GM19463 (cell line): ENCODE measurements around the gene SLC16A13.

ENCODE experiments used
- ATAC-seq: cut with Tn5 transposase; IDR thresholded peaks from one replicate; pipeline ENCODE4 v1.9.1; 2021; ENCODE audit warnings: mild to moderate bottlenecking, moderate library complexity; ENCODE audit not compliant: unreplicated experiment

SLC16A13 gene

DNA sequence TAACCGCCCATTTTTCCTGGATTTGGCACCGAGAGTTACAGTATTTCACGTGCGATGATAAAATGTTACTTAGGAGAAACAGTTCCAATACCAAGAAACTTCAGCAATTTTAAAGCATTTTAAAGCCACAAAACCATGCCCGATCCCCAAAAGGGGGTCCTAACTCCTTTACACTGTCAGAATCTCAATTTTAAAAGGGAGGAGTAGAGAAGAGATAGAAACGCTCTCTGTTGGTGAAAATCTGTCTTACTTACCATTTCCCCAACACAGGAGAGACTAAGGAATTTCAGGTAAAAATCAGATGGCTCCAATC lies 23.9 kb upstream of the SLC16A13 start:
- ATAC-seq, result no peak

DNA sequence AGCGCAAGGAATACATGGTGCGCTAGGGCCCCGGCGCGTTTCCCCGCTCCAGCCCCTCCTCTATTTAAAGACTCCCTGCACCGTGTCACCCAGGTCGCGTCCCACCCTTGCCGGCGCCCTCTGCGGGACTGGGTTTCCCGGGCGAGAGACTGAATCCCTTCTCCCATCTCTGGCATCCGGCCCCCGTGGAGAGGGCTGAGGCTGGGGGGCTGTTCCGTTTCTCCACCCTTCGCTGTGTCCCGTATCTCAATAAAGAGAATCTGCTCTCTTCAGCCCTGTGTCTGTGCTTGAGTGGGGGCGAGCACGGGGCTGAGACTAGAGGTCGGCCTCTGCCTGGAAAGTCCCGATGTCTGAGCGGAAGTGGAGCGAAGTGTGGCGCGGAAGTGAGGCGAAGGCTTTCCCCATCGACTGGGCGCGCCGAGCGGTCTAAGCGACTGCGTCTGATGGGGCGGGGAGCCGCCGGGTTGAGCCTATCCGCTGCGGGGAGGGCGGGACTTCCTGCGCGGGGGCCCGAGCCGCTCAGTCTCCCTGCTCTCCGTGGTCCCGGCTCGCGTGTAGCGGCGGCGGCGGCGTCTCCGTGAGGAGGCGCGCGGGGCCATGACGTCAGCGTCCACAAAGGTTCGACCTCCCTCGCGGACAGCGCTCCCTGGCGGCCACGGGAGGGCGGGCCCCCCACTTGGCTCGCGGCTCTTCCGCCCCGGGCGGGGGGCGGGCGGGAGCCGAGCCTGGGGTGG lies 21.4 kb upstream of the SLC16A13 start:
- ATAC-seq, result peak; percentile 85

DNA sequence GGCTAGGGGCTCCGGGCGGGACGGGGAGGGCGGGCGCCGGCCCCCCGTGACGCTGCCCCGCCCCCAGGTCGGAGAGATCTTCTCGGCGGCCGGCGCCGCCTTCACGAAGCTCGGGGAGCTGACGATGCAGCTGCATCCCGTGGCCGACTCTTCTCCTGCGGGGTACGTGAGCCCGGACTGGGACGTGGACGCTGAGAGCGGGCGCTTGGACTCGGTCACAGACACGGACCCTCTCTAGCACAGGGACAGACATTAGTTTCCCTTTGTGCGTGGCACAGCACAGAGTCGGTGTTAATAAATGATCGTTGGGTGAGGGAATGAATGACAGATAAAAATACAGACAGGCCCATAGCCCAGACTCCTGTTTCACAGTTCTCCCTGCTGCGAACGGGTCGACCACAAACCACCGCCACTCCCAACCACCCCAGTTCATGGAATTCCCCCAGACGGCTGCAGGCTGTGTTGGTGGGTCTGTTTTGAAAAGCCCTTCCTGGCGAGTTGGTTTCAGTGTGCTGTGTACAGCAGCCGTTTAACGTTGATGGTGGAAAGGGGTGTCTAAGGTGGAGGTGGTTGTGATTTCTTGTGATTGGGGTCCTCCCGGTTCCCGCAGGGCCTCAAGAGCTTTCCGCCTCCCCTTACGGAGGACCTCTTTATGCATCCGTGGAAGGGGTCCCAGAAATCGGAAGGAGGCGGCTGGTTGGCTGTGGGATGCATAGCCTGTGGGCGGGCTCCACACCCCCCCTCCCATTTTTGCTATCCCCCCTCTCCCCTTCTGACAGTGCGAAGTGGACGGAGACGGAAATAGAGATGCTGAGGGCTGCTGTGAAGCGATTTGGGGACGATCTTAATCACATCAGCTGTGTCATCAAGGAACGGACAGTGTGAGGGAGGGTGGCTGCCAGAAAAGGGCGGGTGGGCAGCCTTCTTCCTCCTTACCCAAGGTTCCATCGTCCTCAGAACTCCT lies 20.5 kb upstream of the SLC16A13 start:
- ATAC-seq, result peak; percentile 19

DNA sequence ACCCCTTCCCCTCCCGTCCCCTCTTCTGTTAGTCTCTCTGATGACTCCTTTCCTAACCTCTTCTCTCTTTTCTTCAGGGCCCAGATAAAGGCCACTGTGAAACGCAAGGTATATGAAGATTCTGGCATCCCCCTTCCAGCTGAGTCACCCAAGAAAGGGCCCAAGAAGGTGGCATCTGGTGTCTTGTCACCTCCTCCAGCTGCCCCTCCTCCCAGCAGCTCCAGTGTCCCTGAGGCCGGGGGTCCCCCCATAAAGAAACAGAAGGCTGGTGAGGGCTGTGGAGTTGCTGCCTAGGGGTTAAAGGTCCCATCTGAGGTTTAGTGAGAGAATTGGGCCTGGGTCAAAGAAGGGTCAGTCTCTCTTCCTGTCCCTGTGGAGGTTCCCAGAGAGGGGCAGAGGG lies 19.4 kb upstream of the SLC16A13 start:
- ATAC-seq, result no peak

DNA sequence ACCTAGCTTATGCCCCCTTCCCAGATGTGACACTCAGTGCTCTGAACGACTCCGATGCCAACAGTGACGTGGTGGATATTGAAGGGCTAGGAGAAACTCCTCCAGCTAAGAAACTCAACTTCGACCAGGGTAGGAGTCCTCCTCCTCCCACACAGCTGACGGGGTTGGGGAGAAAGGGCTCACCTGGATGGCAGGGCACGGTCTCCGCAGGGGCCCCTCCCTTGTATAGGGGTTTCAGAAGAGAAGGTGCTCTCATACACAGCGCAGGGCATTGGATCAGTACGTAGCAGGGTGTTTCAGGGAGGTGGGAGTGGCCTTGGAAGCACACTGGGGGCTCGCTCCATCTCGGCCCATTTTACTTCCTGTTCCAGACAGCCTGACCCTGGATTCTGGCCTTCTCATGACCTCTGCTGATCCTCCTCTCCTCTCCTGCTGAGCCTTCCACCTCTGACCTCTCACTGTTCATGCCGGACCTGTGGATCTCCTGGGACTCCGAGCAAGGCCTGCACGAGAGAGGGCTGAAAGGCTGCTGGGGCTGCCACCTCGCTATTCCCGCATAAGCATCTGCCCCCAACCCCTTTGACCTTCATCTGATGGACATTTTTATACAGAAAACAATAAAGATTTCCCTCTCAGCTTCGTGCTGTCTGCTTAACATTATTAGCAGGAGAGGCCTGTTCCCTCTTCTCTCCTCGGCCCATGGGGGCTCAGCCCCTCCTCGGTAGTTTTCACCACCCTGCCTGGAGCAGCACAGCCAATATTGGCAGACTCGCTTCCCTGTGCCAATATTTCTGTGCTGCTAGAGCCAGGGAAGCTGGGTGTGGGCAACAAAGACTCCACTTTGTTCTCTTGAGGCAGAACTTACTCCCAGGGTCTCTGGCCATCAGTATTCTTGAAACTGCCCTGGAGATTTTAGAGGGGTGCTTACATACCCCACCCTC lies 18.7 kb upstream of the SLC16A13 start:
- no peak for ATAC-seq

DNA sequence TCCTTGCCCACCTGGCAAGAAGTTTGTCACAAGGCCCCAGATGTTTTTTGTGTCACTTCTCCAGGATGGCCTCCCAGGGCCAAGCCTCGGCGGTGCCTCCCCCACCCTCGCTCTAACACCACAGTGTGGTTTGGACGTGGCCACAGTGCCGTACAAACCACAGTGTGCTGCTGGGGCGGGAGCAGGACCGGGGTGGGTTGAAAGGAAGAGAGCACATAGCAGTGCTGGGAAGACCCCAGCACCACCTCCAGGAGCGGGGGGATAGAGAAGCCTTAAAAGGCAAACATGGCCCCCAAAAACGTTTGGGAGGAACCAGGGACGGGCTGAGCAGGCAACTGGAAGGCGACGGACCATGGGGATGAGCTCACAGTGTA lies 18.0 kb upstream of the SLC16A13 start:
- ATAC-seq, result no peak

DNA sequence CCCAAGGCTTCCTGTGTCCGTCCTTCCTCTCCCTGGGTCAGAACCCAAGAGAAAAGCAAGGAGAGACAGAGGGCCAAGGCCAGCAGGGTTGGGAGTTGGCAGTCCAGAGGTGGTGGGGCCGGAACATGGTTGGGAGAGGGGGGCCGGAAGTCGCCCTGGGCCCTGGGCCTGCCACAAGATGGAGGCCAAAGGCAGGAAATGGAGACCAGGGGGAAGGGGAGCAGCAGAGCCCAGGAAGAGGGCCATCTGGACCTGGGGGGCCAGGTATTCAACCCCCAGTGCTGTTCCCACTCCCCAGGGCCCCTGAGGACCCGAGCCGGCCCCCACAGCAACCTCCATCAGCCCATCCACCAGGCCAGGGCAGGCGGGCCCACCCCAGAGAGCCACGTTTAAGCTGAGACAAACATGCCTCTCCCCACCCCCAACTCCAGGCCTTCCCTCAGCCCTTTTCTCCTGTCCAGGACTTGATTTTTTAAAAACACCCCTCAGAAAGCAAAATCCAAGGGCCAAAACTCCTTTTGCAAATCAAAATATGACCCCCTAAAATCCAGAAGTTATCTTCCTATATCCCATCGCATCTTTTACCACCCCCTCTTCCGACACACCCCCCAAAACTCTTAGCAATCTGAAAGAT lies 17.4 kb upstream of the SLC16A13 start:
- no peak for ATAC-seq

DNA sequence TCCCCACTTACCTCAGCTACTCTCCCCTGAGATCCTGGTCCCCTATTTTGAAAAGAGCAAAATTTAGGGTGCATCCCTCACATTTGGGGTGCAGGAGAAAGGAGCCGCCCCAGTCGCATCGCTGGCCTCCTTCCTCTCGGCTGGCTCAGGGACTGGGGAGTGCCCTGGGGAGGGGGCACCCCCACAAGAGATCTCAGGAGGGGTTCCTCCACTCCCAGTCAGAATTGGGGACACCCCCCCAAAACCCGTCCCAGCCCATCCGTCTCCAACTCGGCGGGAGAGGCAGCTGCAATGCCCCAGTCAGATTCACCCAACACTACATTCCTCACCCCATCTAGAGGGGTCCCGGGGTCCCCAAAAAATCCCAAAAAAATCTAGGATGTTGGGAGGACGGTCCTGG lies 16.4 kb upstream of the SLC16A13 start:
- ATAC-seq, result no peak

DNA sequence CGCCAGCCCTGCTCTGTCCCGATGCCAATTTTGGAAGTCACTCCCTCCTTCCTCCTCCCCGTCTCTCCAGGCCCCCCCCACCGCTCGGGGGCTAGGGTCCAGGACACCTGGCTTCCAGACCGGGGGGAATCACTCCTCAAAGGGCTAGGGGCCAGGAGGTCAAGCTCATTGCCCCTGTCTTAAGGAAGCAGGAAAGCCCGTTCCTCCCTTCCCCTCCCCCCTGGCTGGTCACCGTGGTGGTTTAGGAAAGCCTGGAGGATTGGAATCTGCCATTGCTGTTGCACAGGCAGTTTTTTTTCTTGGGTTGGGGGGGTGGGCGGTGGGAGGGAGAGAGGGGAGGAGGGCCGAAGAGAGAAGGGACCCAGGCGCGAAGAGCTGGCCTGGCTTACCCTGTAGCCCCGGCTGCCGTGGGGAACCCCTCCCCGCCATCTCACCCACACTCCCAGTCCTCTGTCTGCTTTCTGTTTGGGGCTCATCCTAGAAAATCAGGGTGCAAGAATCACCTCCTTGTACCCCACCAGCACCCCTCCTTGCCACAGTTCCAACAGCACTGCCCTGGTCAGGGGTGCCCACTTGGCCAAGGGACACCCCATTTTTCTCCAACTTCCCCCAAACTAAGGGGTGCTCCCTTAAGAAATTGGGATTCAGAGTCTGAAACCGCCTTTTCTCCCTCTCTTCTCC lies 15.8 kb upstream of the SLC16A13 start:
- ATAC-seq, result no peak

DNA sequence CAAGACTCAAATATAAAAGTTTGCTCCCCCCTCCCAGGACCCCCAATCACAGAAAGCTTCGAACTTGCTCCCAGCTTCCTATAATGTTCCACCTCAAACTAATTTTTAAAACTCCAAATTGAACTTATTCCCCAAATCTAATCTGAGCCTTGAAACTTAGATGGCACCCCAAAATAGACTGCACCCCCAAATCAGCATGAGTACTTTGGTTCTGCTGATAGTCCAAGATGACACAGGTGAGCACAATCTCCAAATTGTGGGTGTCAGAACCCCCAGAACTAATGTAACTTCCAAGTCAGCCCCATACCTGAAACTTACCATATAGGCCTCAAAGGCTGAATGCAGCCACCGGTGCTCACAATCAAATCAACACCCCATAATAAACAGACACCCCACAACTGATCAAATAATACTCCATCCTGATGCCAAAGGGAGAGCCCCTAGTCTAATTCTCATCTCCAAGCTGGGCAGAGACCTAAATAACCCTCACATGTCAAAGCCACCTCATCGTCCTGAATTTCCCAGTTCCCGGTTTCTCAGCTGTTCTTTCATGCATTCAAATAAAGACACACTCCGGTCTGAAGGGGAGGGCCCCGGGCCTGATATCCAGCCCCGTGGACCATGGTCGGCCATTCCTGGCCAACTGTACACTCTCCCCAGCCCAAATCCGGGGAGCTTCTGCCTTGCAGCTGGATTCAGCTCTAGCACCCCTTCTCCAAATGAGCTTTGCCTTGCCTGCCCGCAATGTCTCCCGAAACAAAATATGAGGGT lies 14.7 kb upstream of the SLC16A13 start:
- ATAC-seq, result no peak

DNA sequence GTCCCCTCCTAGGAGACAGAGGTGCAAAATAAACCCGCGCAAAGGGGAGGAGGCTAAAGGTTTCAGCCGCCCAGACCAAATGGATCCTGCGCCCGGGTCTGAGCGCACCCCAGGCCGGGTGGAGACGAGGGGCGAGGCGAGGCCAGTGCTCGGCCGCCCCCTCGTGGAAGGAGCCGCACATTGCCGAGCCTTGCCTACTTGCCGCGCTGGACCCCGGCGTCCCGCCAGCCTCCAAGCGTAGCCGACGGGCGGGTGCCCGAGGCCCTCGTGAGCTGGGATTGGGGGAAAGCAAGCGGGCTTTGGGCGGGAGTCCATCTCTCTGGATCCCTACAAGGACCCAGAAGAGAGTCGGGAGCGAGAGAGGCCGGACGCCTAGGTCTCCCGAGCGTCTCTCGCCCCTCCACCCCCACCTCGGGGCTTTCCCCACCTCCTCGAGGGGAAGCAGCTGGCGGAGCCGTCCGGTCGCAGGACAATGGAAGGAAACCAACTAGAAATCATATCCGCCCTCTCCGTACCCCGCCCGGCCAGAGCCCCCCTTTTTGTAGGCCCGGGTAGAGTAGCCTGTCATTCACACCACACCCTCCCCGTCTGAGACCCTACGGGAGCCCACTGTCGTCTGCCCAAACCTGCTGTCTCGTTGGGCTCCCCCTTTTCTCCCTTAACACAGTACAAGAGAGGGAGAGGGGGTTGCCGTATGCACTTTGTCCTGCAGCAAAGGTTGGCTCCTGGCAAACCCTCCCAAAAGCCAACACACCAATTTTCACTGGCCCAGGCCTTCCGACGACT lies 13.6 kb upstream of the SLC16A13 start:
- ATAC-seq, result peak; percentile 78

DNA sequence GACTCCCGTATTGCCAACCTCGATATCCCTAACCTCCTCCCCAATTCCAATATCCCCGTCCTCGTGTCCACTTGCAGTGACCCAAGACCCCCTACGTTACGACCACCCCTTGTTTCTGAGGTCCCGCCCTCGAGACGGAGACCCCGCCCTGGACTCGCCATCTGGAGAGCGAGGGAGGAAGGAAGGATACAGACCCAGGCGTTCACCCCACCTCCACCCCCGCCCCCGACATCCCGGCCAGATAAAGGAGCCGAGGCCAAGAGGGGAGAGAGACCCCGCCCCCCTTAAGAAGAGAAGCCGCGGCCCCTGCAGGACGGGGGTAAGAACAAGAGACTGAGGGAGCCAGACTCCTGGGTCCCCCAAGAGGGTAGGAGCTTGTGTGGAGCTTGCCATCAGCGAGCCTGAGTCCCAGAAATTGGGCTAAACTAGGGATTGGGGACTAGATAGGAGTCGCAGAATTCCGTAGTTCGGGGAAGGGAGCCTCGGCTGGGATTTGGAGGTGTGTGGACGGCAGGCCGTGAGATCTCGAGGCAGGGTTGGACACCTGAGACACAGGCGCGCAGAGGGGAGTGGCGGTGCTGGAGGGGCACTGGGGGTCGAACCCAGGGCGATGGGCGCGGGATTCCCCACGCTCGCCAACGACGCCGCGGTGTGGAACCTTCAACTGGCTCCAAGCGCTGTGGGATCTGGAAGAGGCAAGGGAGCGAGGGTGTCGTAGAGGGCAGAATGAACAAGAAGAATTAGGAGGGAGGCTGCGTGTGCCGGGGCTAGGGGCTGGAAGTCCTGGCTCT lies 12.8 kb upstream of the SLC16A13 start, which contains the start of gene BCL6B:
TSS of gene BCL6B (plus strand) at position 270 of the 791 bp plus-strand sequence. CDS start 622 bp downstream, outside the sequence.
- no peak for ATAC-seq

DNA sequence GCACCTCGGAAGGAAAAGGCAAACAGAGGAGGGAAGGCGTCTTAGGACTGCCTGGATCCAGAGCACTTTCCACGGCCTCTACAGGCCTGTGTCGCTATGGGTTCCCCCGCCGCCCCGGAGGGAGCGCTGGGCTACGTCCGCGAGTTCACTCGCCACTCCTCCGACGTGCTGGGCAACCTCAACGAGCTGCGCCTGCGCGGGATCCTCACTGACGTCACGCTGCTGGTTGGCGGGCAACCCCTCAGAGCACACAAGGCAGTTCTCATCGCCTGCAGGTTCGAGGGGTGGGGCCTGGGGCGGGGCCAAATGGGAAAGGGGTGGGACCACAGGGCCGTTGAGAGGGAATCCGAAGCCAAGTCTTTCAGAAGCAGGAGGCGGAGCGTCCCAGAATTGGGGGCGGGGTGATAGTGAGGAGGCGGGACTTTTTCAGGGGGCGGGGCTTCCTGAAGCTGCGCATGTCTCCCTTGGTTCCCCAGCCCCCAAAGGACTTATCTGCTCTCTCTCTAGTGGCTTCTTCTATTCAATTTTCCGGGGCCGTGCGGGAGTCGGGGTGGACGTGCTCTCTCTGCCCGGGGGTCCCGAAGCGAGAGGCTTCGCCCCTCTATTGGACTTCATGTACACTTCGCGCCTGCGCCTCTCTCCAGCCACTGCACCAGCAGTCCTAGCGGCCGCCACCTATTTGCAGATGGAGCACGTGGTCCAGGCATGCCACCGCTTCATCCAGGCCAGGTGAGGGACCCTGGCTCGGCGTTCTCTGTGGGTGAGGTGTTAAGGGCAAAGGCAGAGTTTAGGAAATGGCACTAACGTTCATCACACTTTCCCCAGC lies 12.0 kb upstream of the SLC16A13 start:
- no peak for ATAC-seq

DNA sequence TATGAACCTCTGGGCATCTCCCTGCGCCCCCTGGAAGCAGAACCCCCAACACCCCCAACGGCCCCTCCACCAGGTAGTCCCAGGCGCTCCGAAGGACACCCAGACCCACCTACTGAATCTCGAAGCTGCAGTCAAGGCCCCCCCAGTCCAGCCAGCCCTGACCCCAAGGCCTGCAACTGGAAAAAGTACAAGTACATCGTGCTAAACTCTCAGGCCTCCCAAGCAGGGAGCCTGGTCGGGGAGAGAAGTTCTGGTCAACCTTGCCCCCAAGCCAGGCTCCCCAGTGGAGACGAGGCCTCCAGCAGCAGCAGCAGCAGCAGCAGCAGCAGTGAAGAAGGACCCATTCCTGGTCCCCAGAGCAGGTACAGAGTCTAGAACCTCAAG lies 11.4 kb upstream of the SLC16A13 start:
- ATAC-seq, result no peak

DNA sequence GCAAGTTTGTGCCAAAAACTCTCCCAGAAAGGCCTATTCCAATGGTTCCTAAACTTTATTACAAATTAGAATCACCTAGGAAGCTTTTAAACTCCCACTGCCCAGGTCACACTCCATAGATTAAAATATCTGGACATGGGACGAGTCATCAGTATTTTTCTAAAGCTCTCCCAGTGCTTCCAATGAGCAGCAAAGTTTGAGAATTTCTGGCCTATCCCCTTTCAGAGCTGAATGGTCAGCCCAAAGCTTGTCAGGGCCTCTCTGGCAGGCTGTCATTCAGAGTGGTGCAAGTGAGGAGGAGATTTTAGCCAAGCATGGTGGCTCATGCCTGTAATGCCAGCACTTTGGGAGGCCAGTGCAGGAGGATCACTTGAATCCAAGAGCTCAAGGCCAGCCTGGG lies 10.6 kb upstream of the SLC16A13 start:
- ATAC-seq, result no peak

DNA sequence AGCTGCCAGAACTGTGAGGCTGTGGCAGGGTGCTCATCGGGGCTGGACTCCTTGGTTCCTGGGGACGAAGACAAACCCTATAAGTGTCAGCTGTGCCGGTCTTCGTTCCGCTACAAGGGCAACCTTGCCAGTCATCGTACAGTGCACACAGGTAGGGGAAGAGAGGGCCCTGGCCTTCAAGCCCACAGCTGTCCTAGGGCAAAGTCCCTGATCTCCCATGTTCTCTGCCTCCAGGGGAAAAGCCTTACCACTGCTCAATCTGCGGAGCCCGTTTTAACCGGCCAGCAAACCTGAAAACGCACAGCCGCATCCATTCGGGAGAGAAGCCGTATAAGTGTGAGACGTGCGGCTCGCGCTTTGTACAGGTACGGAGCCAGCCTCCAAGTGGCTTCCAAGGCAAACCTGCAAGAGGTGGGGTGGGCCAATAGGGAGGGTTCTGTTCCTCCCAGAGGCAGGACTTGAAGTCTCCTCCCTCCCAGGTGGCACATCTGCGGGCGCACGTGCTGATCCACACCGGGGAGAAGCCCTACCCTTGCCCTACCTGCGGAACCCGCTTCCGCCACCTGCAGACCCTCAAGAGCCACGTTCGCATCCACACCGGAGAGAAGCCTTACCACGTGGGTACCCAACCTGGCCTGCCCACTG lies 9.2 kb upstream of the SLC16A13 start:
- no peak for ATAC-seq
